ENCODE data around the gene TRIOBP. TPM values are rescaled to one million over a fixed set of nuclear protein-coding genes. Genes with fewer than 3 reads are reported as not detected.

Gene TRIOBP
- total RNA-seq, 3 donors from 2014 or later (not counting 1 experiment from before 2014, with no cell fraction given), result 25.1 to 38.5 (median 25.8) TPM

DNA sequence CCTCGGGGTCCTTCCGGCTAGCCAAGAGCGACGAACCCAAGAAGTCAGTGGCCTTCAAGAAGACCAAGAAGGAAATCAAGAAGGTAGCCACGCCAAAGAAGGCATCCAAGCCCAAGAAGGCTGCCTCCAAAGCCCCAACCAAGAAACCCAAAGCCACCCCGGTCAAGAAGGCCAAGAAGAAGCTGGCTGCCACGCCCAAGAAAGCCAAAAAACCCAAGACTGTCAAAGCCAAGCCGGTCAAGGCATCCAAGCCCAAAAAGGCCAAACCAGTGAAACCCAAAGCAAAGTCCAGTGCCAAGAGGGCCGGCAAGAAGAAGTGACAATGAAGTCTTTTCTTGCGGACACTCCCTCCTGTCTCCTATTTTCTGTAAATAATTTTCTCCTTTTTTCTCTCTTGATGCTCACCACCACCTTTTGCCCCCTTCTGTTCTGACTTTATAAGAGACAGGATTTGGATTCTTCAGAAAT lies 109.0 kb downstream of the TRIOBP start:
- 36% methylated on average over 10 of the region's 10 CpGs for WGBS (ENCODE audit: insufficient coverage)
- Mint-ChIP-seq H3K36me3 (no peaks in the 10 kb centered on the region), H3K9me3 (no peaks in the 10 kb centered on the region), H3K27ac (peak overlapping the region in 1 of 2 donors; percentile 6), H3K4me3 (peak overlapping the region; percentile 74), H3K4me1 (peaks cover 15 to 50% of the 10 kb centered on the region in 2 donors), H3K27me3 (ENCODE audit: low read depth in 2 of 2) (peaks cover 38 to 40% of the 10 kb centered on the region in 2 donors)
- Histone ChIP-seq H3K27ac (ENCODE audit: low read length) (no peak overlapping the region), H3K4me1 (ENCODE audit: control insufficient read depth, insufficient read depth, low read length) (peaks cover 56% of the 10 kb centered on the region), H3K9me3 (ENCODE audit: control insufficient read depth, insufficient read depth, low read length) (no peaks in the 10 kb centered on the region), H3K27me3 (ENCODE audit: control insufficient read depth, insufficient read depth, low read length) (peaks cover 68% of the 10 kb centered on the region), H3K4me3 (ENCODE audit: low read length) (no peak overlapping the region), H3K36me3 (ENCODE audit: control insufficient read depth, insufficient read depth, low read length) (no peaks in the 10 kb centered on the region)
- no peak for ATAC-seq
- TF ChIP-seq, protein P1, sequence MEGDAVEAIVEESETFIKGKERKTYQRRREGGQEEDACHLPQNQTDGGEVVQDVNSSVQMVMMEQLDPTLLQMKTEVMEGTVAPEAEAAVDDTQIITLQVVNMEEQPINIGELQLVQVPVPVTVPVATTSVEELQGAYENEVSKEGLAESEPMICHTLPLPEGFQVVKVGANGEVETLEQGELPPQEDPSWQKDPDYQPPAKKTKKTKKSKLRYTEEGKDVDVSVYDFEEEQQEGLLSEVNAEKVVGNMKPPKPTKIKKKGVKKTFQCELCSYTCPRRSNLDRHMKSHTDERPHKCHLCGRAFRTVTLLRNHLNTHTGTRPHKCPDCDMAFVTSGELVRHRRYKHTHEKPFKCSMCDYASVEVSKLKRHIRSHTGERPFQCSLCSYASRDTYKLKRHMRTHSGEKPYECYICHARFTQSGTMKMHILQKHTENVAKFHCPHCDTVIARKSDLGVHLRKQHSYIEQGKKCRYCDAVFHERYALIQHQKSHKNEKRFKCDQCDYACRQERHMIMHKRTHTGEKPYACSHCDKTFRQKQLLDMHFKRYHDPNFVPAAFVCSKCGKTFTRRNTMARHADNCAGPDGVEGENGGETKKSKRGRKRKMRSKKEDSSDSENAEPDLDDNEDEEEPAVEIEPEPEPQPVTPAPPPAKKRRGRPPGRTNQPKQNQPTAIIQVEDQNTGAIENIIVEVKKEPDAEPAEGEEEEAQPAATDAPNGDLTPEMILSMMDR (IDR thresholded peaks at IDR 0.05), result no peak
- no peak for DNase-seq
- intact Hi-C loops (cut with micrococcal nuclease), result loop anchor here (5.0 kb wide), 1 partner anchor 36 kb away; the partner anchor contains the start of gene ANKRD54

DNA sequence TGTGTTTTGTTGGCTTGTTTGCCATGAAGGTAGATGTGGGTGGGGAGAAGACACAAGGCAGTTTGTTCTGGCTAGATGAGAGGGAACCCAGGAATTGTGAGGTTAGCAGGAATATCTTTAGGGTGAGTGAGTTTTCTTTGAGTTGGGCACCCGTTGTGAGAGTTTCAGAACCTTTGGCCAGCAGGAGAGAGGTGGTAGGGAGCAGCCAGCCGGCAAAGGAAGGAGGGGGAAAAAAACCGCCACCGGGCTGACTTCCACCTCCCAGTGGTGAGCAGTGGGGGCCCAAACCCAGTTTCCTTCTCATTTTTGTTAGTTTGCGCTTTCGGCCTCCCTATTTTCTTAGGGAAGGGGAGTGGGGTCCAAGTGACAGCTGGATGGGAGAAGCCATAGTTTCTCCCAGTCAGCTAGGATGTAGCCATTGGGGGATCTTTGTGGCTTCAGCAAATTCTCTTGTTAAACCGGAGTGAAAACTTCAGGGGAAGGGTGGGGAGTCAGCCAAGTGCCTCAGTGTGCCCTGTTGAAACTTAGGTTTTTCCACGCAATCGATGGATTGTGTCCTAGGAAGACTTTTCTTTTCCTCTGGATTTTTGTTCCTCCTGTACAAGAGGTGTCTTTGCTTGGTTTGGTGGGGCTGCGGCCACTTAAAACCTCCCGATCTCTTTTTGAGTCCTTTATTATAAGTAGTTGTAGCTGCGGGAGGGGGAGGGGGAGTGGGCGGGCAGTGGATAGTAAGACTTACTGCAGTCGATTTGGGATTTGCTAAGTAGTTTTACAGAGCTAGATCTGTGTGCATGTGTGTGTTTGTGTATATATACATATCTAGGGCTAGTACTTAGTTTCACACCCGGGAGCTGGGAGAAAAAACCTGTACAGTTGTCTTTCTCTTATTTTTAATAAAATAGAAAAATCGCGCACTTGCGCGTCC lies 109.8 kb downstream of the TRIOBP start:
- no peaks in the 10 kb centered on the region for H3K36me3 Mint-ChIP-seq
- peaks cover 15 to 50% of the 10 kb centered on the region in 2 donors for H3K4me1 Mint-ChIP-seq
- ATAC-seq (no peak), DNase-seq (peak in 1 of 2 donors; percentile 36)
- Histone ChIP-seq H3K27me3 (ENCODE audit: control insufficient read depth, insufficient read depth, low read length) (peaks cover 70% of the 10 kb centered on the region), H3K4me1 (ENCODE audit: control insufficient read depth, insufficient read depth, low read length) (peaks cover 56% of the 10 kb centered on the region), H3K36me3 (ENCODE audit: control insufficient read depth, insufficient read depth, low read length) (no peaks in the 10 kb centered on the region), H3K9me3 (ENCODE audit: control insufficient read depth, insufficient read depth, low read length) (no peaks in the 10 kb centered on the region), H3K4me3 (ENCODE audit: low read length) (no peak overlapping the region), H3K27ac (ENCODE audit: low read length) (no peak overlapping the region)
- intact Hi-C loops (cut with micrococcal nuclease), result loop anchor here (5.0 kb wide), 1 partner anchor 36 kb away; the partner anchor contains the start of gene ANKRD54
- peak overlapping the region; percentile 80 for H3K4me3 Mint-ChIP-seq
- TF ChIP-seq, protein P1 (IDR thresholded peaks at IDR 0.05), result no peak
- peak overlapping the region in 1 of 2 donors; percentile 6 for H3K27ac Mint-ChIP-seq
- peaks cover 38 to 40% of the 10 kb centered on the region in 2 donors for H3K27me3 Mint-ChIP-seq (ENCODE audit: low read depth in 2 of 2)
- no peaks in the 10 kb centered on the region for H3K9me3 Mint-ChIP-seq
- 3% methylated on average over 14 of the region's 19 CpGs for WGBS (ENCODE audit: insufficient coverage)

DNA sequence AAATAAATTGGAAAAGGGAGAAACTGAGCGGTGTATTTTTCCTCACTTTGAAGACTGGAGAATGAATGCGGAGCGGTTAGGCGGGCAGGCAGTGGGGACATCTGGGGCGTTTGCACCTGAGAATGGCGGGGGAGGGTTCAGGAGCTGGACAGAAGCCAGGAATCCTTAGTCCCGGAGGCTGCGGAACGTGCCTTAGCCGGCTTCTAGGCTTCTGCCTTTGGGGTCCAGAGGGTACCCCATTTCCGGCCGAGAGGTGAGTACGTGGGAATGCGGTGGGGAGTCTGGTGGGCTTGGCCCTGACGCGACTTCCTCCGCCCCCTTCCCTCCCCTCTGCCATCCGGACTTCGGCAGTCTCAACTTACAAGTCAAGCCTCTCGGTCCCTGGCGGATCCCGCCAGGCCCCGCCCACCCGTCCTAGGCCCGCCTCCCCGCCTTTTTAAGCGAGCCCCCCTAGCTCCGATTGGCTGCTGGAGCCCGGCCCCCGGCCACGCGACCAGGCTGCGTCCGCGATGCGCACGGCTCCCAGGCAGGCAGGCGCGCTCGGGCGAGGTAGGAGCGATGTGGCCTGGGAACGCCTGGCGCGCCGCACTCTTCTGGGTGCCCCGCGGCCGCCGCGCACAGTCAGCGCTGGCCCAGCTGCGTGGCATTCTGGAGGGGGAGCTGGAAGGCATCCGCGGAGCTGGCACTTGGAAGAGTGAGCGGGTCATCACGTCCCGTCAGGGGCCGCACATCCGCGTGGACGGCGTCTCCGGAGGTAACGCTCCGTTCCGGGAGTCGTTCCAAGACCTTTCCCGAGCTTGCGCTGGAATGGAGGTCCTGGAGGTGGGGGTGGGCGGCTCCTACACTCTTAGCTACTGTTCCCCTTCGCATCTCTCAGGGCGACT lies 110.8 kb downstream of the TRIOBP start, which contains the start of gene GCAT:
Gene GCAT (plus strand): TSS at position 525 of the 884 bp plus-strand sequence. CDS start 34 bp downstream, at position 559.
- peak; percentile 94 to 95 (median 95) for ATAC-seq
- no peak within 1 kb of the TSS for H3K27ac Mint-ChIP-seq
- H3K27ac ChIP-seq (ENCODE audit: low read length), result no peak within 1 kb of the TSS
- no peaks in the 10 kb centered on the region for H3K36me3 ChIP-seq (ENCODE audit: control insufficient read depth, insufficient read depth, low read length)
- H3K4me3 ChIP-seq (ENCODE audit: low read length), result peak within 1 kb of the TSS; percentile 43
- H3K4me1 ChIP-seq (ENCODE audit: control insufficient read depth, insufficient read depth, low read length), result peaks cover 47% of the 10 kb centered on the region
- peak; percentile 74 to 90 for DNase-seq
- H3K27me3 ChIP-seq (ENCODE audit: control insufficient read depth, insufficient read depth, low read length), result peaks cover 63% of the 10 kb centered on the region
- no peaks in the 10 kb centered on the region for H3K9me3 Mint-ChIP-seq
- under 1% methylated on average over 73 of the region's 73 CpGs for WGBS (ENCODE audit: insufficient coverage)
- no peaks in the 10 kb centered on the region for H3K9me3 ChIP-seq (ENCODE audit: control insufficient read depth, insufficient read depth, low read length)
- peaks cover 38 to 39% of the 10 kb centered on the region in 2 donors for H3K27me3 Mint-ChIP-seq (ENCODE audit: low read depth in 2 of 2)
- H3K36me3 Mint-ChIP-seq, result no peaks in the 10 kb centered on the region
- peaks cover 15 to 49% of the 10 kb centered on the region in 2 donors for H3K4me1 Mint-ChIP-seq
- peak within 1 kb of the TSS; percentile 81 for H3K4me3 Mint-ChIP-seq
- intact Hi-C loops (cut with micrococcal nuclease), result loop anchor here (5.0 kb wide), 1 partner anchor 35 kb away; the partner anchor contains the start of gene ANKRD54
- TF ChIP-seq, protein P1 (IDR thresholded peaks at IDR 0.05), result no peak

Measured in natural killer cell (primary cell).